Sigmoid colon (tissue), 7 donors: ENCODE measurements around the gene RBM42. TPM values are rescaled to one million over a fixed set of nuclear protein-coding genes. Genes with fewer than 3 reads are reported as not detected.

Experiments used
- DNase-seq: peaks from one replicate; pipeline ENCODE4 v3.0.0-alpha.2; 2019
- H3K27ac ChIP-seq, 4 donors: fragments of 200-600 bp; sonication (generic); one replicate each; pipeline ENCODE4 v1.5.1; 2016 to 2019; ENCODE audit warnings: mild to moderate bottlenecking in 1 of 4
- H3K27me3 ChIP-seq, 3 donors: fragments of 200-600 bp; sonication (generic); one replicate each; pipeline ENCODE4 v1.5.1; 2019; ENCODE audit warnings: mild to moderate bottlenecking in 1 of 3
- H3K36me3 ChIP-seq, 4 donors: fragments of 200-600 bp; sonication (generic); one replicate each; pipeline ENCODE4 v1.5.1; 2016 to 2019
- H3K4me1 ChIP-seq, 4 donors: fragments of 200-600 bp; sonication (generic); one replicate each; pipeline ENCODE4 v1.5.1; 2017 to 2019
- H3K4me3 ChIP-seq, 4 donors: fragments of 200-600 bp; sonication (generic); one replicate each; pipeline ENCODE4 v1.5.1; 2017 to 2019; ENCODE audit warnings: mild to moderate bottlenecking in 2 of 4, moderate library complexity in 1 of 4
- H3K9me3 ChIP-seq, 4 donors: fragments of 200-600 bp in 3 of 4; sonication (generic) in 3 of 4; one replicate each; pipeline versions ENCODE4 v1.5.1 to v1.6.1; 2013 to 2019
- CTCF ChIP-seq, 4 experiments: fragments of 450-650 bp in 3 of 4; fragments of 200-600 bp in 1 of 4; IDR thresholded peaks; one replicate each; pipeline ENCODE4 v1.5.1; 2016 to 2019; ENCODE audit warnings: antibody characterized with exemption in 4 of 4, mild to moderate bottlenecking in 3 of 4, moderate library complexity in 2 of 4
- EP300 ChIP-seq, 4 donors: sonication (generic); formaldehyde crosslinking; IDR thresholded peaks; one replicate each; pipeline ENCODE4 v1.6.1; 2017; ENCODE audit warnings: antibody characterized with exemption in 4 of 4
- POLR2A ChIP-seq, 2 donors: fragments of 450-650 bp; IDR thresholded peaks; one replicate each; pipeline ENCODE4 v1.6.1; 2016; ENCODE audit warnings: antibody characterized with exemption in 2 of 2, mild to moderate bottlenecking in 2 of 2, moderate library complexity in 2 of 2
- POLR2AphosphoS5 ChIP-seq, 4 donors: sonication (generic); formaldehyde crosslinking; IDR thresholded peaks; one replicate each; pipeline ENCODE4 v1.6.1; 2017; ENCODE audit warnings: antibody characterized with exemption in 4 of 4
- WGBS, 2 donors: extraction: QIAGEN DNeasy Blood & Tissue Kit; methylation state at CpG; one replicate each; pipeline ENCODE4 v1.1.7; 2013; 5-methylcytosine and 5-hydroxymethylcytosine counted together
- intact Hi-C: fragments of 100-400 bp; cut with DNase I; formaldehyde crosslinking; loops from one replicate; pipeline ENCODE4 v1.15.1; 2023
- polyA plus RNA-seq, 3 donors: library from polyadenylated mRNA; stranded (reverse); fragments of 200-250 nt; gene quantifications; one replicate each; pipeline ENCODE4 v1.2.3, GENCODE V29; 2013
- total RNA-seq, 4 donors: library from RNA; depleted of rRNA; stranded (reverse); fragments of >200 nt; gene quantifications; one replicate each; pipeline ENCODE4 v1.1.0, GENCODE V29; 2016
- donor health status: healthy with polysubstance abuse.
- donor health status: Bipolar disorder and iron deficiency.
- donor health status: healthy.

RBM42 gene
- total RNA-seq = 10 to 100 TPM; 43.5 to 61.2 (median 53.2) TPM
- polyA plus RNA-seq = 10 to 100 TPM; 51.3 to 78.3 (median 55.9) TPM

- H3K4me1 ChIP-seq = peaks cover 0 to 22% (median 18%) of the 10 kb centered on the region in 4 donors
- TF ChIP-seq POLR2AphosphoS5 (IDR thresholded peaks at IDR 0.05) (peak; percentile 85 to 95 (median 93)), EP300 (IDR thresholded peaks at IDR 0.05) (peak in 2 of 4 donors; percentile 21 to 31), CTCF (IDR thresholded peaks at IDR 0.05) (no peak), POLR2A (IDR thresholded peaks at IDR 0.05) (peak; percentile 55 to 66)
- peaks cover 17 to 35% (median 31%) of the 10 kb centered on the region in 4 donors for H3K36me3 ChIP-seq
- WGBS, 2 donors = 0% methylated on average over 56 of the region's 56 CpGs
- no peaks in the 10 kb centered on the region for H3K27me3 ChIP-seq
- H3K27ac ChIP-seq = peak within 1 kb of the TSS; percentile 90 to 98 (median 94)
- DNase-seq = peak; percentile 99
- intact Hi-C loops = loop anchor here (1.0 to 5.0 kb wide), 4 partner anchors 14 to 89 kb away; partner anchors contain the start of genes HAUS5, KMT2B and TMEM147
- H3K9me3 ChIP-seq = no peaks in the 10 kb centered on the region
- H3K4me3 ChIP-seq = peak within 1 kb of the TSS; percentile 70 to 99 (median 86)
Observed at GRCh38 chr19:35628565-35629331, at the start of gene RBM42. Gene RBM42, plus strand, starts transcription at chr19:35629036. Its CDS starts 118 bp downstream, at chr19:35629154.

- no peaks in the 10 kb centered on the region for H3K4me1 ChIP-seq
- intact Hi-C loops = no loop called here
- no peak overlapping the region for H3K27ac ChIP-seq
- H3K9me3 ChIP-seq = peaks cover 0 to 3% (median 0%) of the 10 kb centered on the region in 4 donors
- no peak for TF ChIP-seq CTCF (IDR thresholded peaks at IDR 0.05)
- TF ChIP-seq POLR2A (IDR thresholded peaks at IDR 0.05) = no peak
- TF ChIP-seq EP300 (IDR thresholded peaks at IDR 0.05) = no peak
- TF ChIP-seq POLR2AphosphoS5 (IDR thresholded peaks at IDR 0.05) = no peak
- H3K4me3 ChIP-seq = no peak overlapping the region
- H3K36me3 ChIP-seq = no peaks in the 10 kb centered on the region
- H3K27me3 ChIP-seq = peaks cover 0 to 19% (median 0%) of the 10 kb centered on the region in 3 donors
- no peak for DNase-seq
- whole genome bisulfite sequencing, 2 donors = 87 to 94% methylated on average over 1 of the region's 1 CpG
Observed at GRCh38 chr19:35582760-35583159, 46.1 kb upstream of the RBM42 start.

- Histone ChIP-seq H3K27ac (no peak within 1 kb of the TSS), H3K4me3 (no peak within 1 kb of the TSS), H3K36me3 (no peaks in the 10 kb centered on the region), H3K27me3 (peaks cover 0 to 19% (median 0%) of the 10 kb centered on the region in 3 donors), H3K4me1 (no peaks in the 10 kb centered on the region), H3K9me3 (peaks cover 0 to 3% (median 0%) of the 10 kb centered on the region in 4 donors)
- no peak for TF ChIP-seq POLR2A (IDR thresholded peaks at IDR 0.05)
- no peak for TF ChIP-seq EP300 (IDR thresholded peaks at IDR 0.05)
- TF ChIP-seq POLR2AphosphoS5 (IDR thresholded peaks at IDR 0.05) = no peak
- intact Hi-C loops = no loop called here
- 58 to 66% methylated on average over 16 of the region's 16 CpGs for WGBS, 2 donors
- DNase-seq = no peak
Observed at GRCh38 chr19:35585848-35586247, 43.0 kb upstream of the RBM42 start, which contains the start of gene PMIS2. Gene PMIS2, plus strand, starts transcription at chr19:35586173. Its CDS starts 87 bp downstream, at chr19:35586260.

GRCh38 chr19:35587321-35587720 lies 41.5 kb upstream of the RBM42 start:
- intact Hi-C loops = no loop called here
- peaks cover 0 to 22% (median 0%) of the 10 kb centered on the region in 3 donors for H3K27me3 ChIP-seq
- no peak overlapping the region for H3K4me3 ChIP-seq
- H3K27ac ChIP-seq = no peak overlapping the region
- no peak for DNase-seq
- TF ChIP-seq POLR2AphosphoS5 (IDR thresholded peaks at IDR 0.05) (no peak), POLR2A (IDR thresholded peaks at IDR 0.05) (no peak), CTCF (IDR thresholded peaks at IDR 0.05) (no peak), EP300 (IDR thresholded peaks at IDR 0.05) (no peak)
- no peaks in the 10 kb centered on the region for H3K4me1 ChIP-seq
- WGBS, 2 donors = 13 to 44% methylated on average over 1 of the region's 1 CpG
- H3K9me3 ChIP-seq = peaks cover 0 to 3% (median 0%) of the 10 kb centered on the region in 4 donors
- no peaks in the 10 kb centered on the region for H3K36me3 ChIP-seq

GRCh38 chr19:35590875-35591274 lies 38.0 kb upstream of the RBM42 start:
- Histone ChIP-seq H3K4me1 (no peaks in the 10 kb centered on the region), H3K27ac (no peak overlapping the region), H3K9me3 (peaks cover 0 to under 1% (median 0%) of the 10 kb centered on the region in 4 donors), H3K4me3 (no peak overlapping the region), H3K27me3 (peaks cover 0 to 22% (median 0%) of the 10 kb centered on the region in 3 donors), H3K36me3 (no peaks in the 10 kb centered on the region)
- no peak for DNase-seq
- 68 to 88% methylated on average over 3 of the region's 3 CpGs for WGBS, 2 donors
- intact Hi-C loops = no loop called here
- no peak for TF ChIP-seq CTCF (IDR thresholded peaks at IDR 0.05)
- no peak for TF ChIP-seq POLR2AphosphoS5 (IDR thresholded peaks at IDR 0.05)
- TF ChIP-seq POLR2A (IDR thresholded peaks at IDR 0.05) = no peak
- no peak for TF ChIP-seq EP300 (IDR thresholded peaks at IDR 0.05)
